Measurements from ENCODE around the gene AHCTF1. TPM values are rescaled to one million over a fixed set of nuclear protein-coding genes. Genes with fewer than 3 reads are reported as not detected.
A peak's percentile ranks its signal among the peaks of the same experiment; 100 is the strongest.

AHCTF1 gene
- total RNA-seq, 1 experiment from 2014 or later, result 42.3 TPM

DNA sequence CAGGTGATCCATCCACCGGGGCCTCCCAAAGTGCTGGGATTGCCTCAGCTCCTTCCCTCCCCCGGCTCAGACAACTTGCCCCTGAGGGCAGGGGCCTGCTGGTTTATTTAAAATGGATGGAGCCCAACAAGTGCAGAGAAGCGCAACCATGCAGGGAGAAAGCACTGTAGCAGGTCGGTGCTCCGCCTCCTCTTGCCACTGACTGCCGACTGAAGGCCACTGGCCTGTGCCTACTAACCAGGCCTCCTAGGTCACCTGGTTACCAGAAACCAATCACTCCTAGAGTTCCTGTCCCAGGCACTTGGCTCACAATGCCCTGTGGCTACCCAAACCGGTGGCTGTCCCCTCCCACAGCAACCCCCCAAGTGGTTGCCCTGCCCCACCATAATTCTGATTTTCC, 40.2 kb upstream of the AHCTF1 start:
- Mint-ChIP-seq H3K4me3 (ENCODE audit: unreplicated experiment) (no peak overlapping the region), H3K36me3 (ENCODE audit: insufficient read depth, unreplicated experiment) (peaks cover 35% of the 10 kb centered on the region), H3K27ac (ENCODE audit: unreplicated experiment) (no peak overlapping the region), H3K4me1 (ENCODE audit: low read depth, unreplicated experiment) (no peaks in the 10 kb centered on the region), H3K9me3 (ENCODE audit: unreplicated experiment) (peaks cover 62% of the 10 kb centered on the region), H3K27me3 (ENCODE audit: insufficient read depth, unreplicated experiment) (no peaks in the 10 kb centered on the region)
- intact Hi-C loops (cut with micrococcal nuclease; ENCODE audit: unreplicated experiment), result no loop called here
- no peak for DNase-seq
- CTCF ChIA-PET, result no interaction called here
- Histone ChIP-seq H3K4me1 (no peaks in the 10 kb centered on the region), H3K9me3 (peaks cover 31% of the 10 kb centered on the region), H3K27me3 (replicated peaks; ENCODE audit: control insufficient read depth, insufficient read depth, low read length) (no peaks in the 10 kb centered on the region), H3K4me3 (ENCODE audit: low read depth, low read length) (no peak overlapping the region), H3K36me3 (ENCODE audit: control insufficient read depth, insufficient read depth, low read length) (no peaks in the 10 kb centered on the region)
- TF ChIP-seq, protein P1, sequence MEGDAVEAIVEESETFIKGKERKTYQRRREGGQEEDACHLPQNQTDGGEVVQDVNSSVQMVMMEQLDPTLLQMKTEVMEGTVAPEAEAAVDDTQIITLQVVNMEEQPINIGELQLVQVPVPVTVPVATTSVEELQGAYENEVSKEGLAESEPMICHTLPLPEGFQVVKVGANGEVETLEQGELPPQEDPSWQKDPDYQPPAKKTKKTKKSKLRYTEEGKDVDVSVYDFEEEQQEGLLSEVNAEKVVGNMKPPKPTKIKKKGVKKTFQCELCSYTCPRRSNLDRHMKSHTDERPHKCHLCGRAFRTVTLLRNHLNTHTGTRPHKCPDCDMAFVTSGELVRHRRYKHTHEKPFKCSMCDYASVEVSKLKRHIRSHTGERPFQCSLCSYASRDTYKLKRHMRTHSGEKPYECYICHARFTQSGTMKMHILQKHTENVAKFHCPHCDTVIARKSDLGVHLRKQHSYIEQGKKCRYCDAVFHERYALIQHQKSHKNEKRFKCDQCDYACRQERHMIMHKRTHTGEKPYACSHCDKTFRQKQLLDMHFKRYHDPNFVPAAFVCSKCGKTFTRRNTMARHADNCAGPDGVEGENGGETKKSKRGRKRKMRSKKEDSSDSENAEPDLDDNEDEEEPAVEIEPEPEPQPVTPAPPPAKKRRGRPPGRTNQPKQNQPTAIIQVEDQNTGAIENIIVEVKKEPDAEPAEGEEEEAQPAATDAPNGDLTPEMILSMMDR (IDR thresholded peaks at IDR 0.05; ENCODE audit: insufficient read depth in 1 of 2, low read depth in 1 of 2, low read length in 1 of 2, severe bottlenecking in 1 of 2, unreplicated experiment in 1 of 2), result no peak
- no TSS peak for BruUV-seq (replicated peaks)
- POLR2A ChIA-PET, result no interaction called here

DNA sequence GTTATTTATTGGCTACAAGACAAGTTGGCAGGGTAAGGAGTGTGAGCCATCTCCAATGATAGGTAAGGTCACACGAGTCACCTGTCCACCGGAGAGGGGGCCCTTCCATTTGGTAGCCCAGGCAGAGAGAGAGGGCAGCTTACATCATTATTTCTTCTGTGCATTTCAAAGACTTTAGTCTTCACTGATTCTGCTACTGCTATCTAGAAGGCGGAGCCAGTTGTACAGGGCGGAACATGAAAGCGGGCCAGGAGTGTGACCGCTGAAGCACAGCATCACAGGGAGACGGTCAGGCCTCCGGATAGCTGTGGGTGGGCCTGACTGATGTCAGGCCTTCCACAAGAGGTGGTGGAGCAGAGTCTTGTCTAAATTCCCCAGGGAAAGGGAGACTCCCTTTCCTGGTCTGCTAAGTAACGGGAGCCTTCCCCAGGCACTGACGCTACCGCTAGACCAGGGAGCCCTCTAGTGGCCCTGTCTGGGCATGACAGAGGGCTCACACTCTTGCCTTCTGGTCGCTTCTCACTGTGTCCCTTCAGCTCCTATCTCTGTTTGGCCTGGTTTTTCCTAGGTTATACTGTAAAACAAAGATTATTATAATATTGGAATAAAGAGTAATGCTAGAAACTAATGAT, 39.5 kb upstream of the AHCTF1 start:
- intact Hi-C loops (cut with micrococcal nuclease; ENCODE audit: unreplicated experiment), result no loop called here
- peak in 1 of 2 experiments; percentile 41 for DNase-seq
- peaks cover 35% of the 10 kb centered on the region for H3K36me3 Mint-ChIP-seq (ENCODE audit: insufficient read depth, unreplicated experiment)
- H3K4me1 Mint-ChIP-seq (ENCODE audit: low read depth, unreplicated experiment), result no peaks in the 10 kb centered on the region
- no peak overlapping the region for H3K27ac Mint-ChIP-seq (ENCODE audit: unreplicated experiment)
- ChIA-PET CTCF (interaction anchor here (0.7 kb wide), 1 partner anchor 1271 kb away, joined by 3 read pairs; no protein-coding TSS in a partner anchor), POLR2A (no interaction called here)
- no peaks in the 10 kb centered on the region for H3K36me3 ChIP-seq (ENCODE audit: control insufficient read depth, insufficient read depth, low read length)
- peaks cover 63% of the 10 kb centered on the region for H3K9me3 Mint-ChIP-seq (ENCODE audit: unreplicated experiment)
- H3K27me3 ChIP-seq (replicated peaks; ENCODE audit: control insufficient read depth, insufficient read depth, low read length), result no peaks in the 10 kb centered on the region
- TF ChIP-seq, protein P1 (IDR thresholded peaks at IDR 0.05; ENCODE audit: insufficient read depth in 1 of 2, low read depth in 1 of 2, low read length in 1 of 2, severe bottlenecking in 1 of 2, unreplicated experiment in 1 of 2), result peak; percentile 9 to 37
- H3K4me3 ChIP-seq (ENCODE audit: low read depth, low read length), result no peak overlapping the region
- BruUV-seq (replicated peaks), result no TSS peak
- no peak overlapping the region for H3K4me3 Mint-ChIP-seq (ENCODE audit: unreplicated experiment)
- peaks cover 31% of the 10 kb centered on the region for H3K9me3 ChIP-seq
- no peaks in the 10 kb centered on the region for H3K4me1 ChIP-seq
- H3K27me3 Mint-ChIP-seq (ENCODE audit: insufficient read depth, unreplicated experiment), result no peaks in the 10 kb centered on the region

DNA sequence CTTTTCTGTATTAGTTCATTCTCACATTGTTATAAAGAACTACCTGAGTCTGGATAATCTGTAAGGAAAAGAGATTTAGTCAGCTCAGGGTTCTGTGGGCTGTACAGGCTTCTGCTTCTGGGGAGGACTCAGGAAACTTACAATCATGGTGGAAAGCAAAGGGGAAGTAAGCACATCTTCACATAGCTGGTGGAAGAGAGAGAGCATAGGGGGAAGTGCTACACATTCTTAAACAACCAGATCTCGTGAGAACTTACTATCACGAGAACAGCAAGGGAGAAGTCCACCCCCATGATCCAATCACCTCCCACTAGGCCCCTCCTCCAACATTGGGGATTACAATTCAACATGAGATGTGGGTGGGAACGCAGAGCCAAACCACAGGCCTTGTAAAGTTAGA, 37.9 kb upstream of the AHCTF1 start:
- no TSS peak for BruUV-seq (replicated peaks)
- no peaks in the 10 kb centered on the region for H3K4me1 ChIP-seq
- no peak overlapping the region for H3K27ac Mint-ChIP-seq (ENCODE audit: unreplicated experiment)
- peaks cover 45% of the 10 kb centered on the region for H3K36me3 Mint-ChIP-seq (ENCODE audit: insufficient read depth, unreplicated experiment)
- no peaks in the 10 kb centered on the region for H3K4me1 Mint-ChIP-seq (ENCODE audit: low read depth, unreplicated experiment)
- no peaks in the 10 kb centered on the region for H3K27me3 ChIP-seq (replicated peaks; ENCODE audit: control insufficient read depth, insufficient read depth, low read length)
- intact Hi-C loops (cut with micrococcal nuclease; ENCODE audit: unreplicated experiment), result no loop called here
- CTCF ChIA-PET, result no interaction called here
- H3K9me3 ChIP-seq, result peaks cover 31% of the 10 kb centered on the region
- no peak for DNase-seq
- no peaks in the 10 kb centered on the region for H3K27me3 Mint-ChIP-seq (ENCODE audit: insufficient read depth, unreplicated experiment)
- POLR2A ChIA-PET, result no interaction called here
- TF ChIP-seq, protein P1 (IDR thresholded peaks at IDR 0.05; ENCODE audit: insufficient read depth in 1 of 2, low read depth in 1 of 2, low read length in 1 of 2, severe bottlenecking in 1 of 2, unreplicated experiment in 1 of 2), result no peak
- no peak overlapping the region for H3K4me3 ChIP-seq (ENCODE audit: low read depth, low read length)
- H3K9me3 Mint-ChIP-seq (ENCODE audit: unreplicated experiment), result peaks cover 55% of the 10 kb centered on the region
- H3K36me3 ChIP-seq (ENCODE audit: control insufficient read depth, insufficient read depth, low read length), result no peaks in the 10 kb centered on the region
- no peak overlapping the region for H3K4me3 Mint-ChIP-seq (ENCODE audit: unreplicated experiment)

Measured in Caco-2 (cell line).